Progenitor cell of endocrine pancreas (in vitro differentiated cells): ENCODE data around the gene GSTCD. TPM values are rescaled to one million over a fixed set of nuclear protein-coding genes. Genes with fewer than 3 reads are reported as not detected.

Source experiments
- DNase-seq: peaks from one replicate; pipeline ENCODE4 v3.0.0; 2021; ENCODE audit warnings: low spot score; ENCODE audit not compliant: unreplicated experiment
- H3K27ac Mint-ChIP-seq: 2 replicates; pipeline ENCODE4 v1.8.0; 2021; ENCODE audit warnings: mild to moderate bottlenecking, moderate library complexity, mixed read lengths
- H3K27me3 Mint-ChIP-seq: 2 replicates; pipeline ENCODE4 v1.8.0; 2021; ENCODE audit warnings: mixed read lengths
- H3K36me3 Mint-ChIP-seq: 2 replicates; pipeline ENCODE4 v1.8.0; 2022; ENCODE audit warnings: mixed read lengths; ENCODE audit not compliant: insufficient read depth
- H3K4me1 Mint-ChIP-seq: 2 replicates; pipeline ENCODE4 v1.8.0; 2021; ENCODE audit warnings: low read depth, mixed read lengths
- H3K4me3 Mint-ChIP-seq: 2 replicates; pipeline ENCODE4 v1.8.0; 2021; ENCODE audit warnings: low read depth, mild to moderate bottlenecking, moderate library complexity, mixed read lengths
- H3K9me3 Mint-ChIP-seq: 2 replicates; pipeline ENCODE4 v1.8.0; 2021; ENCODE audit warnings: low read depth, mixed read lengths
- total RNA-seq: library from RNA; stranded (reverse); gene quantifications from 2 replicates; pipeline ENCODE4 v1.2.1, GENCODE V29; 2021
- TF ChIP-seq, protein P1 (sequence below): fragments of 200-600 bp; sonication (generic); IDR thresholded peaks from one replicate; pipeline ENCODE4 v1.5.0; 2021; ENCODE audit warnings: antibody characterized with exemption, mild to moderate bottlenecking; ENCODE audit not compliant: unreplicated experiment

GSTCD gene
- total RNA-seq, 1 donor from 2014 or later = 26.3 TPM

DNA sequence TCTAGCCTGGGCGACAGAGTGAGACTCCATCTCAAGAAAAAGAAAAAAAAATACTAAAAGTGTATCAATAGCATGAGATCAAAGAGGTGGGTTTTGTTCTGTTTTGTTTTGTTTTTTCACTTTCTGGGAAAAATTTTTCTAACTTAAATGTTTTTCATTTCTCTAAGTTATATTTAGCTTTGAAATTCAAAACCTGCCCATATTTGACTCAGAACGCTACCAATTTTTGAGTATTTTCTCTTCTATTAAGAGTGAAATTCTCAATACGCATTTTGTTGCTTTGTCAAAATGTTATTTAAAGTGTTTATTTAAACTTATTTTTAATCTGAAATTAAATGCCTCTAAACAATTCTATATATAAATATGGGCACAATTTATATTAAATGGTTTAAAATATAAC lies 39.6 kb downstream of the GSTCD start:
- TF ChIP-seq, protein P1, sequence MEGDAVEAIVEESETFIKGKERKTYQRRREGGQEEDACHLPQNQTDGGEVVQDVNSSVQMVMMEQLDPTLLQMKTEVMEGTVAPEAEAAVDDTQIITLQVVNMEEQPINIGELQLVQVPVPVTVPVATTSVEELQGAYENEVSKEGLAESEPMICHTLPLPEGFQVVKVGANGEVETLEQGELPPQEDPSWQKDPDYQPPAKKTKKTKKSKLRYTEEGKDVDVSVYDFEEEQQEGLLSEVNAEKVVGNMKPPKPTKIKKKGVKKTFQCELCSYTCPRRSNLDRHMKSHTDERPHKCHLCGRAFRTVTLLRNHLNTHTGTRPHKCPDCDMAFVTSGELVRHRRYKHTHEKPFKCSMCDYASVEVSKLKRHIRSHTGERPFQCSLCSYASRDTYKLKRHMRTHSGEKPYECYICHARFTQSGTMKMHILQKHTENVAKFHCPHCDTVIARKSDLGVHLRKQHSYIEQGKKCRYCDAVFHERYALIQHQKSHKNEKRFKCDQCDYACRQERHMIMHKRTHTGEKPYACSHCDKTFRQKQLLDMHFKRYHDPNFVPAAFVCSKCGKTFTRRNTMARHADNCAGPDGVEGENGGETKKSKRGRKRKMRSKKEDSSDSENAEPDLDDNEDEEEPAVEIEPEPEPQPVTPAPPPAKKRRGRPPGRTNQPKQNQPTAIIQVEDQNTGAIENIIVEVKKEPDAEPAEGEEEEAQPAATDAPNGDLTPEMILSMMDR = no peak
- Mint-ChIP-seq H3K4me3 (no peak overlapping the region), H3K27ac (no peak overlapping the region), H3K27me3 (no peaks in the 10 kb centered on the region), H3K4me1 (no peaks in the 10 kb centered on the region), H3K9me3 (no peaks in the 10 kb centered on the region), H3K36me3 (peaks cover 4% of the 10 kb centered on the region)
- DNase-seq = no peak

DNA sequence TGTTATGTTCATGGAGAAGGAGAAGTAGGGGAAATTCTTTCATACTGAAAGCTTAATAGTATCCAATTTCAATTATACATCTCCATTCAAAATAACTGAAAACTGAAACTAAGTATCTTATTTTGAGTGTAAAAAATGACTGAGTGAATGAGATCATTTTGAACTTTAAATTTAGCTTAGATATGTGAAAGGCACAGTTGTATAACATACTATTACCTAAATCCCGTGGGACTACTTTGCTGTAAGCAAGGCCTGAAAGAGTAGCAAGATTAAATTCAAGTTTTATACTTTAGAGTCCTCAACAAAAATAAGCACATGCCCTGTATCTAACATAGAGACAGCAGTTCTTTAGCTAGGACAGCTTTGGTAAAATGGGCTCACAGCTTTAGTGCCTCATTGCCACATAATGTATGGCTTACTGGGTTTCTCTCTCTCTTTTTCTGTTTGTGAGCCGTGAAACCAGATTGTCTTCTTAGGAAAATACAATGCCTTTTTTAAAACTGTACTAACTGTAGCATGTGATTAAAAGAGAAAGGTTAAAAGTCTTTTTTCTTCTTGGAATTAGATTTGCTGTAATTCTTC lies 43.2 kb downstream of the GSTCD start:
- no peaks in the 10 kb centered on the region for H3K9me3 Mint-ChIP-seq
- no peak for DNase-seq
- no peak overlapping the region for H3K4me3 Mint-ChIP-seq
- TF ChIP-seq, protein P1 = no peak
- H3K4me1 Mint-ChIP-seq = no peaks in the 10 kb centered on the region
- no peaks in the 10 kb centered on the region for H3K27me3 Mint-ChIP-seq
- H3K27ac Mint-ChIP-seq = no peak overlapping the region
- H3K36me3 Mint-ChIP-seq = peaks cover 4% of the 10 kb centered on the region

DNA sequence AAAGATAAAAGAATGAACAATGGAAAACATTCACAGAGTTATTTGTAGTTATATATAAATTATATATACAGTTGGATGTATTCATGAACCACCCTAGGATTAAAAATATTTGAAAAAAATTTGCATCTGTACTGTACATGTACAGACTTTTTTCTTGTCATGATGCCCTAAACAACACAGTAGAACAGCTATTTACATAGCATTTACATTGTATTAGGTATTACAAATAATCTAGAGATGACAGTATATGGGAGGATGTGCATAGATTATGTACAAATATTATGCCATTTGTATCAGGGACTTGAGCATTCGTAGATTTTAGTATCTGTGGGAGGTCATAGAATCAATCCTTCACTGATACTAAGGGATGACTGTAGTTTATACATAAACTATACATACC lies 44.8 kb downstream of the GSTCD start:
- DNase-seq = no peak
- TF ChIP-seq, protein P1 = no peak
- peaks cover 4% of the 10 kb centered on the region for H3K36me3 Mint-ChIP-seq
- no peaks in the 10 kb centered on the region for H3K27me3 Mint-ChIP-seq
- H3K4me3 Mint-ChIP-seq = no peak overlapping the region
- H3K4me1 Mint-ChIP-seq = no peaks in the 10 kb centered on the region
- H3K27ac Mint-ChIP-seq = no peak overlapping the region
- no peaks in the 10 kb centered on the region for H3K9me3 Mint-ChIP-seq

DNA sequence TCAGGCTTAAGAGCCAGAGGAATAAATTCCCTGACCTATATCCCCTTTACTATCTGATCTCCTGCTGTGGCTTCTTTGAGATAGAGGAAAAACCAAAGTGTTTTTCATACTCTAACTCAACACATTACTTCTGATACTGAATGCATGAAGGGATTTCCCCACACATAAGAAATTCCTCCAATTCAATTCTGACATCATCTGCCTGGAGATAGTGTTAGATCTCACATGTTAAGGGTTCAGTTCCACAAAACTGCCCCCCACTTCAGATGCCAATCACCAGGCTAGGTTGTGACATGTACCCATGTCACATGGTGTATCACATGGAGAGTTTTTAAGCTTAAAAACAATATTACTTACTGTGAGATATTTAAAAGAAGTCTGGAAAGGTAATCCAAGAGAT lies 46.8 kb downstream of the GSTCD start:
- no peaks in the 10 kb centered on the region for H3K4me1 Mint-ChIP-seq
- no peaks in the 10 kb centered on the region for H3K9me3 Mint-ChIP-seq
- no peaks in the 10 kb centered on the region for H3K36me3 Mint-ChIP-seq
- no peak overlapping the region for H3K27ac Mint-ChIP-seq
- TF ChIP-seq, protein P1 = no peak
- H3K4me3 Mint-ChIP-seq = no peak overlapping the region
- H3K27me3 Mint-ChIP-seq = no peaks in the 10 kb centered on the region
- DNase-seq = no peak

DNA sequence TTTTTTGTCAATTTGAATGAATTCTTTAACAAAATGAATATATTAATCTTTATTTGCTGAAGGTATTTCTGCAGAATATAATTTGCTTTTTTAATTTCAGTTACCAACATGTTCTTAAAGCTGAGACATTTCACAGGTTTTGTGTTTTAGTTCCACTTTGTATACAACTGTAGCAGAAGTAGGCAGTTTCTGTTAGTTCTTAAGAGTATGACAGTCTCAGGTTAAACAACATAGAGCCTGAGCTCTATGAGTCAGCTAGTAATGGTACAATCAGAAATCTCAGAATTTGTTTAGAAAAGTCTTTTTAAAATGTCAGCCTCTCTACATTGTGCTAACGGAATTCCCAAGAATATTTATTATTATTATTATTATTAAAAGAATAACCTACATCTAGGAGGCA lies 50.4 kb downstream of the GSTCD start:
- no peaks in the 10 kb centered on the region for H3K27me3 Mint-ChIP-seq
- no peaks in the 10 kb centered on the region for H3K9me3 Mint-ChIP-seq
- H3K27ac Mint-ChIP-seq = no peak overlapping the region
- no peak for DNase-seq
- H3K4me3 Mint-ChIP-seq = no peak overlapping the region
- H3K36me3 Mint-ChIP-seq = no peaks in the 10 kb centered on the region
- TF ChIP-seq, protein P1 = no peak
- H3K4me1 Mint-ChIP-seq = no peaks in the 10 kb centered on the region
